Central memory CD8-positive, alpha-beta T cell (primary cell): ENCODE results near the gene SNCAIP.

ENCODE experiments used
- ATAC-seq: fragments of 150-1000 bp; cut with Tn5 transposase; replicated peaks from 2 replicates; pipeline ENCODE4 v1.10.0; 2022; ENCODE audit warnings: mild to moderate bottlenecking, moderate FRiP score, moderate number of reproducible peaks; ENCODE audit not compliant: poor library complexity, severe bottlenecking; ENCODE audit errors: extremely low read depth
- DNase-seq, 2 donors: peaks; one replicate each; pipeline ENCODE4 v3.0.0; 2021; ENCODE audit warnings: low spot score in 2 of 2
- H3K27ac Mint-ChIP-seq: one replicate; pipeline ENCODE4 v1.8.0; 2022; ENCODE audit warnings: low read depth, mild to moderate bottlenecking, moderate library complexity, mixed read lengths
- H3K27me3 Mint-ChIP-seq: one replicate; pipeline ENCODE4 v1.8.0; 2022; ENCODE audit warnings: mixed read lengths
- H3K36me3 Mint-ChIP-seq: one replicate; pipeline ENCODE4 v1.8.0; 2022; ENCODE audit warnings: mild to moderate bottlenecking, moderate library complexity, mixed read lengths; ENCODE audit not compliant: insufficient read depth
- H3K4me1 Mint-ChIP-seq: one replicate; pipeline ENCODE4 v1.8.0; 2022; ENCODE audit warnings: mixed read lengths
- H3K4me3 Mint-ChIP-seq: one replicate; pipeline ENCODE4 v1.8.0; 2022; ENCODE audit warnings: mild to moderate bottlenecking, moderate library complexity, mixed read lengths
- H3K9me3 Mint-ChIP-seq: one replicate; pipeline ENCODE4 v1.8.0; 2022; ENCODE audit warnings: mixed read lengths

Gene SNCAIP

DNA sequence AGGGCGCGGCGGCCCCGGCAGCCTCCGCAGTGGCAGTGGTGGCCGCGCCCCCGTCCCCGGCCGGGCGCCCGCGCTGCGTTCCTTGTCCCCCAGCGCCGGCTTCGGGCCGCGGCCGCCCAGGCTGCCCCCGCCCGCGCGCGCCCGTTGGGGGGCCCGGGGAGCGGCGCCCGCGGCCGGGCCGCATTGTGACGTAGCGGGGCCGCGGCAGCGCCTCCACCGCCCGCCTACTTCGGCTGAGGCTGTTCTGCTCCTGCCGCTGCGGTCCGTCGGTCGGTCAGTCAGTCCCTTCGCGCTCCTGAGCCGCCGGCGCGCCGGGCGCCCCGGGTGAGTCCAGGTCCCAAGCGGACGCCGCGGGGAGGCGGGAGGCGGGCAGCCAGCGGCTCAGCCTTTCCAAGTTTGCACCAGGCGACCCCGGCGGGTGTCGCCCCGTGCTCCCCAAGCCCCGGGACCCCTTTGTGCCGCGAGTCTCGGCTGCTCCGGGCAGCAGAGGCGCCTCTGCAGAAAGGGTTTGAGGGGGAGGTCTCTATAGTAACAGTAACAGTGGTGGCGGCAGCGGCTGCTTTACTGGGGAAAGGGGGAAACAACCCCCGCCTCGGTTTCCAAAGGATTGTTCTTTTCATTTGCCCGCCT, at the start of gene SNCAIP:
Gene SNCAIP (plus strand): TSS at position 277 of the 630 bp plus-strand sequence. CDS start 78,898 bp downstream, outside the sequence.
- no peak for ATAC-seq
- no peak for DNase-seq
- peaks cover 3% of the 10 kb centered on the region for H3K36me3 Mint-ChIP-seq
- H3K27ac Mint-ChIP-seq = no peak within 1 kb of the TSS
- no peaks in the 10 kb centered on the region for H3K4me1 Mint-ChIP-seq
- H3K27me3 Mint-ChIP-seq = peaks cover 63% of the 10 kb centered on the region
- H3K4me3 Mint-ChIP-seq = no peak within 1 kb of the TSS
- no peaks in the 10 kb centered on the region for H3K9me3 Mint-ChIP-seq

DNA sequence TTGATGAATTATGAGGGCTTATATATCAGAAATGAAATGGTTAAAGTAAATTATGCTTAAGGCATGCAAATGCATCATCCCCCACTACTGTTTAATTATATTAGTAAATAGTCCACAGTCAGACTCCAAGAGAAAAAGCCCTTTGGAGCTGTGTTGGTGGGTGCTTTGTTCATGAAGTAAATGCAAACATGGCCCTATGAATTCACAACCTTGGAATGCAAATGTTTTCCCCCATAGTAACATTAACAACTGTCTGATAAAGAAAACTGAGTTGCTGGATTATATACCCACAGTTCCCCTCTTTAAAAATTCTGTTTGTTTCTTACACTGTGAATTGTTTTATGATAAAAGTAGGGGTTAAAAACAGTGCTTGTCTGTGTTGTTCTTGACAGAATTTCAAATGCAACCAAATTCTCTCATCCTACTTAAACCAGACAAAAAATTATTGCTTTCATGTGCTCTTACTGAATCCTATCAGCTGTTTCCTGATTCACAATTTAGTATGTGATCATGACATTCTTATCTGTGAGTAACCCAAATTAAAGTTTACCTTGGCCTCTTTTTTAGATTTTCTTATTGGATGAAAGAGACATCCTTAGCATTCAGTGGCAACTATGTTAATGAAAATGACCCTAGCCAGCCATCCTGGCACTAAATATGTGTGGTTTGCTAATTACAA, 48.5 kb upstream of the SNCAIP start:
- no peaks in the 10 kb centered on the region for H3K4me1 Mint-ChIP-seq
- H3K9me3 Mint-ChIP-seq = peaks cover 26% of the 10 kb centered on the region
- H3K27ac Mint-ChIP-seq = no peak overlapping the region
- DNase-seq (no peak), ATAC-seq (no peak)
- no peaks in the 10 kb centered on the region for H3K36me3 Mint-ChIP-seq
- no peaks in the 10 kb centered on the region for H3K27me3 Mint-ChIP-seq
- H3K4me3 Mint-ChIP-seq = no peak overlapping the region

DNA sequence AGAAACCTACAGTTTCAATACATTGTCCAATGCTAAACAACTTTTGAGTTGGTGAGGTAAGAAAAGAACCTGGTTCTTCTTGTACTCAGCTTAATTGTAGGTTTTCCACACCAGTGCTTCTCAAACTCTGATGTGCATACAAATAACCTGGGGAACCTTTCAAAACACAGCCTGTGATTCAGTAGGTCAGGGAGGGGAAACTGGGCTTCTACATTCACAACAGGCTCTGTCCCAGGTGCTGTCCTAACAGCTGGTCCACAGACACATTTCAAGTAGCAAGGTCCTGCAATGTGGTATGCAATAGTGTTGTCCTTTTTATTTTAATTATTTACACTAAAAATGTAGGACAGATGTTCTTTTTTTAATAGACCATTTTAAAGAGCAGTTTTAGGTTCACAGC, 47.4 kb upstream of the SNCAIP start:
- no peaks in the 10 kb centered on the region for H3K27me3 Mint-ChIP-seq
- H3K4me1 Mint-ChIP-seq = no peaks in the 10 kb centered on the region
- DNase-seq (no peak), ATAC-seq (no peak)
- H3K4me3 Mint-ChIP-seq = no peak overlapping the region
- peaks cover 21% of the 10 kb centered on the region for H3K9me3 Mint-ChIP-seq
- H3K36me3 Mint-ChIP-seq = no peaks in the 10 kb centered on the region
- no peak overlapping the region for H3K27ac Mint-ChIP-seq

DNA sequence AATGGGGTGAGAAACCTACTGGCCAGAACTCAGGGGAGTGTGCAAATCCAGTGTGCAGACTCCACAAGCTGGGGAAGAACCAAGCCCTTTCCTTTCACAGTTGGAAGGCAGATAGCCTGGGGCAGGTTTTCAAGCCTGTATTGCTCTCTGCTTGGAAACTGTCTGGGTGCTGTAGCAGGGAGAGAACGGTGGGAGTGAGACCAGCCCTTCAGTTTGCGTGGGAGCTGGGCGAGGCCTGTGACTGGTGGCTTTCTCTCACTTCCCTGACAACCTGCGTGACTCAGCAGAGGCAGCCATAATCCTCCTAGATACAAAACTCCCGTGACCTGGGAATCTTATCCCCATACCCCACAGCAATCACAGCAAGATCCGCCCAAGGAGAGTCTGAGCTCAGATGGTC, 44.9 kb upstream of the SNCAIP start:
- DNase-seq (no peak), ATAC-seq (no peak)
- no peaks in the 10 kb centered on the region for H3K36me3 Mint-ChIP-seq
- no peak overlapping the region for H3K4me3 Mint-ChIP-seq
- no peak overlapping the region for H3K27ac Mint-ChIP-seq
- no peaks in the 10 kb centered on the region for H3K27me3 Mint-ChIP-seq
- H3K9me3 Mint-ChIP-seq = peaks cover 24% of the 10 kb centered on the region
- H3K4me1 Mint-ChIP-seq = no peaks in the 10 kb centered on the region

DNA sequence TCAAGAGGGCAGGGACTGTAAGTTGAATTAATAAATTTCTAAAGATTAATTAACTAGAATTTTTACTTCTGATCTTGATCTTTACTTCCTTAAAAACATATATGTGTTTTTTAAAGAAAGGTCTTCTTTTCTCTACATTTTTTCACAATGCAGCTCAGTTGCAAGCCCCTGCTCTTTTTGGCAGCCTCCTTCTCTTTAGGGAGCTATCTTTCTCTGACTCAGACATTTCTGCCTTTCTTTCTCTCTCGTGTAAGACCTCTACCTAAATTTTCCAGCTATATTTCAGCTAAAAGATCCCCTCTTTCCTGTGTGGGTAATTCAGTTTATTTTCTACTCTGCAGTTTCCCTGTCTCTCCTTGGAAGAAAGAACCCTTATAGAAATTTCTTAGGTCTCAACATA, 38.3 kb upstream of the SNCAIP start:
- H3K36me3 Mint-ChIP-seq = no peaks in the 10 kb centered on the region
- no peak for ATAC-seq
- peaks cover 7% of the 10 kb centered on the region for H3K9me3 Mint-ChIP-seq
- H3K4me1 Mint-ChIP-seq = no peaks in the 10 kb centered on the region
- no peak overlapping the region for H3K4me3 Mint-ChIP-seq
- DNase-seq = no peak
- H3K27ac Mint-ChIP-seq = no peak overlapping the region
- no peaks in the 10 kb centered on the region for H3K27me3 Mint-ChIP-seq

DNA sequence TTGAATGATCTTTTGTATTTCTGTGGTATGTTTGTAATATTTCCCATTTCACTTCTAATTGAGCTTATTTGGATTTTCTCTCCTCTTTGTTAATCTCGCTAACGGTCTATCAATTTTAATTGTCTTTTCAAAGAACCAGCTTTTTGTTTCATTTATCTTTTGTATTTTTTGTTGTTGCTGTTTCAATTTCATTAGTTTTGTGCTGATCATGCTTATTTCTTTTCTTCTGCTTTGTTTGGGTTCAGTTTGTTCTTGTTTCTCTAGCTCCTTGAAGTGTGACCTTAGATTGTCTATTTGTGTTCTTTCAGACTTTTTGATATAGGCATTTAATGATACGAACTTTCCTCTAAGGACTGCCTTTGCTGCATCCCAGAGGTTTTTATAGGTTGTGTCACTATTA, 28.4 kb upstream of the SNCAIP start:
- ATAC-seq (no peak), DNase-seq (no peak)
- peaks cover 23% of the 10 kb centered on the region for H3K9me3 Mint-ChIP-seq
- H3K27ac Mint-ChIP-seq = no peak overlapping the region
- H3K27me3 Mint-ChIP-seq = no peaks in the 10 kb centered on the region
- H3K4me1 Mint-ChIP-seq = no peaks in the 10 kb centered on the region
- H3K36me3 Mint-ChIP-seq = peaks cover 2% of the 10 kb centered on the region
- H3K4me3 Mint-ChIP-seq = no peak overlapping the region

DNA sequence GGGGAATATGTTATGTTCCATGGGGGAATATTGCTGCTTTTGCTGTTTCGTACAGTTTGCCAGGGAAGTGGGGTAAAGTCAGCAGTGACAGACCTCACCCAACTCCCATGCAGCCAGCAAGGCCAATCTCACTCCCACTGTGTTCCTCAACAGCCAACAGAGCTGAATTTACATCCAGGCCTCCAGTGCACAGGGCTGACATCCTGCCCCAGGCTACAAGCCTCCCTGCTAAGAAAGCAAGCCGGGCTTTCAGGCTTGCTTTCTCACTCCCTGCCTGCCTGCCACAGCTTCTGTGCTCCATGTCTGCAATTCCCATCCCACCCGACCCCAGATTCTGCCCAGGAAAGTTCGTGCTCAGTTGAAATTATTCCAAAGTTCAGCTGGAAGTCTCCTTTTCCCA, 25.5 kb upstream of the SNCAIP start:
- Mint-ChIP-seq H3K36me3 (no peaks in the 10 kb centered on the region), H3K27ac (no peak overlapping the region), H3K9me3 (peaks cover 17% of the 10 kb centered on the region), H3K4me1 (no peaks in the 10 kb centered on the region), H3K27me3 (no peaks in the 10 kb centered on the region), H3K4me3 (no peak overlapping the region)
- ATAC-seq (no peak), DNase-seq (no peak)

DNA sequence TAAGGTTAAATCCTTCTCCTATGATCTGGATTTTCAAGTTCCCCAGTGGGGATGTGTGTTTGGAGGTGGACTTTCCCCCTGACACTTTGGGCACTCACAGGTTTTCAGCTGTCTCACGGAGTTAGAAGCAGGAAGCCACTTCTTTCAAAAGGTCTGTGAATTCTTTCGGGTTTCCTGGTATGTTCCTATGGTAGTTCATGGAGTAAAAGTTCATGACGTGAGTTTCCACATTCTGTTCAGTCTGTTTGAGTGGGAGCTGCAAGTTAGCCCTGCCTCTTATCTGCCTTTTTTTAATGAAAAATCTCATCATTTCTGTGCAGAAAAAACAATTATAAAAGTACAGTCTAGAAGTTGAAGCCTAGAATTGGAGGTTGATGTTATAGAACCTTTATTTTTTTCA, 24.9 kb upstream of the SNCAIP start:
- Mint-ChIP-seq H3K27ac (no peak overlapping the region), H3K9me3 (peaks cover 11% of the 10 kb centered on the region), H3K36me3 (no peaks in the 10 kb centered on the region), H3K4me1 (no peaks in the 10 kb centered on the region), H3K27me3 (no peaks in the 10 kb centered on the region), H3K4me3 (no peak overlapping the region)
- DNase-seq (no peak), ATAC-seq (no peak)

DNA sequence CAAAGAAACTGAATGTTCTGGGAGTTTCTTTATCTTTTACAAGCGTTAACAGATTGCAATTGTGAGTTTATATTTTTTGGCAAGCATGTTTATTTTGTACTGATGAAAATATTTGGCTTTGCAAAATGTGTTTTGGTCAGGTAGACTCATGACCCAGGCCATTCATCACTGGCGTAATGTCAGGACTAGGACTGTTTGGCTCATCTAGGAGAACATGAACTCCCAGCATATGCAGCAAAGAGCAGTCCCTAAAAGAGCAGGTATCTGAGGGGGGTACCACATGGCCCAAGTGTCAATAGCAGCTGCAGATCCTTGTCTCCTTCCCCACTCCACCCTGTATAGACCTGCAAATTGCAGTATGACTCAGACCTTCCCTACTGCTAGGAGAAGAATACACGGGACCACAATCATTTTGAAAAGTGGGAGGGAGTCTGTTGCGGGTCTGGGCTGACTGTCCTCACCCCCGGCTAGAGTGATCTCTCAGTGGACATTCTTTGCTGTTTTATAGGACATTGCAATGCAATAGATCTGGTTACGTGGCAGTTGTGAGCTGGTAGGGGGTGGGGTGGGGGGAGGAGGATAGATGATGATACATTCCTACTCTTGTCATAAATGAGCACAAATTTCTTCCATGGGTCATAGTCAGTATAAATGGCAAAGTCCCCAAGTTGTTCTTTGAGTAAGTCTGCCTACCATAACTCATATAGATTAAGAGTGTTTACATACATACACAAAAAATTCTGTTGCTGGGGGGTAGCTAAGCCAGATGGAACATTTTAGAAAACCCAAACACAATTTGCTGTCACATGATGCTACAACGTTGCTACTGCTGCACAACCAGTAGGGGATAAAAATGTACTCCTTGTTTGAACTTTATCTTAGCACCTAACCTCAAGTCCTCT, 20.8 kb upstream of the SNCAIP start:
- no peak overlapping the region for H3K27ac Mint-ChIP-seq
- no peaks in the 10 kb centered on the region for H3K36me3 Mint-ChIP-seq
- ATAC-seq (no peak), DNase-seq (no peak)
- no peaks in the 10 kb centered on the region for H3K9me3 Mint-ChIP-seq
- no peaks in the 10 kb centered on the region for H3K4me1 Mint-ChIP-seq
- H3K4me3 Mint-ChIP-seq = no peak overlapping the region
- H3K27me3 Mint-ChIP-seq = no peaks in the 10 kb centered on the region

DNA sequence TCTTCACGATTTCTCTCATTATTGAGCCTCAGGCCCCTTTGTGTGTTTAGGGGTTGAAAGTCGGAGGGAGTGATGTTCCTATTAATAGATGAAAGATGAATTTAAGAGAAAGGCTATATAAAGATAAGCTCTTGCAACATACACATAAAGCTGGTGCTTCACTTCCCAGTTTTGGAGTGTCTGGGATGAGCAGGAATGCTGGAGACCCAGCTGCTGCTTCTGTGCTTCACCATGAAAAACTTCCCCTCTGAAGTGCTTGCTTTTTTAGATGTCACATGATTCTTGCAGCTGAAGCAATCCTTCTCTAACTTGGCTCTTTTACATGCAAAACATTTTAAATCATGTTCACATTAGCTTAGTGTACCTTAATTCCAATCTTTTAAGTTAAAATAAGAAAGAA, 19.7 kb upstream of the SNCAIP start:
- no peak for DNase-seq
- no peaks in the 10 kb centered on the region for H3K4me1 Mint-ChIP-seq
- no peaks in the 10 kb centered on the region for H3K27me3 Mint-ChIP-seq
- no peaks in the 10 kb centered on the region for H3K36me3 Mint-ChIP-seq
- no peak overlapping the region for H3K4me3 Mint-ChIP-seq
- H3K27ac Mint-ChIP-seq = no peak overlapping the region
- H3K9me3 Mint-ChIP-seq = no peaks in the 10 kb centered on the region
- no peak for ATAC-seq

DNA sequence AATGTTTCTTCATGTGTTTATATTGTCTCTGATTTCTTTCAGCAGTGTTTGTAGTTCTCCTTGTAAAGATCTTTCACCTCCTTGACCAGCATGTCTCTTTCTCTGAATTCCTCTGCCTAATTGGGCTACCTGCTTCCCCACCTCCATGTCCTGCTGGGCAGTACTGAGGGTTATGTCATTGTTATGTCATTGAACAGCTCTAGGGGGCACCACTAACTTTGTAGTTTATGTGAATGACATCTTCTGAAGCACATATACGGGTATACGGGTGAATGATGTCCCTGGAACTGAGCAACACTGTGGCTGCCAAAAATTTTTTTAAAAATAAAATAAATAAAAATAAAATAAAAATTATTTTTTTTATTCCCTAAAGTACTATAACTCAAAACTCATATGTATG, 16.9 kb upstream of the SNCAIP start:
- DNase-seq (no peak), ATAC-seq (no peak)
- no peak overlapping the region for H3K27ac Mint-ChIP-seq
- no peaks in the 10 kb centered on the region for H3K36me3 Mint-ChIP-seq
- no peaks in the 10 kb centered on the region for H3K9me3 Mint-ChIP-seq
- no peaks in the 10 kb centered on the region for H3K4me1 Mint-ChIP-seq
- H3K4me3 Mint-ChIP-seq = no peak overlapping the region
- H3K27me3 Mint-ChIP-seq = no peaks in the 10 kb centered on the region

DNA sequence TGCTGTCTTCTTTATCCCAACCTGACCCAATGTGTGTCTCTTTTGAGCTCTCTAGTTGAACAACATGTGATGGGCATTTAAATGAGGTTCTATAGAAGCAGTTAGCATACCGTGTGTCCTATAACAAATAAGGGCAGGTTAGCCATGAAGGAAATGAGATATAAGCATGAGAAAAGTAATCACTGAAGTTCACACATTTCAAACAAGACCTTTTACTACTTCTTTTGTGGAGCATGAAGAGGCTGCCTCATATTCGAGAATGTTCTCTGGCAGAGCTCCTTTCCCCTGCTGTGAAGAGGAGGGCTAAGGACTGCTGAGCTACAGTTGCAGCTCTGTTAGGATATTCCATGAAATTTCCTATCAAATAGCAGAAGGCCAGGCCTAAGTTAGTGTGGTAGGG, 15.2 kb upstream of the SNCAIP start:
- H3K36me3 Mint-ChIP-seq = no peaks in the 10 kb centered on the region

More for the DNA sequence above, 15.2 kb upstream of the SNCAIP start:
- Mint-ChIP-seq H3K9me3 (no peaks in the 10 kb centered on the region), H3K4me1 (no peaks in the 10 kb centered on the region), H3K4me3 (no peak overlapping the region), H3K27me3 (no peaks in the 10 kb centered on the region), H3K27ac (no peak overlapping the region)
- DNase-seq (no peak), ATAC-seq (no peak)
